GM18858 (cell line): ENCODE results near the gene RAB3IP.

Experiments used
- ATAC-seq: cut with Tn5 transposase; IDR thresholded peaks from one replicate; pipeline ENCODE4 v1.9.1; 2021; ENCODE audit not compliant: unreplicated experiment

RAB3IP gene, protein sequence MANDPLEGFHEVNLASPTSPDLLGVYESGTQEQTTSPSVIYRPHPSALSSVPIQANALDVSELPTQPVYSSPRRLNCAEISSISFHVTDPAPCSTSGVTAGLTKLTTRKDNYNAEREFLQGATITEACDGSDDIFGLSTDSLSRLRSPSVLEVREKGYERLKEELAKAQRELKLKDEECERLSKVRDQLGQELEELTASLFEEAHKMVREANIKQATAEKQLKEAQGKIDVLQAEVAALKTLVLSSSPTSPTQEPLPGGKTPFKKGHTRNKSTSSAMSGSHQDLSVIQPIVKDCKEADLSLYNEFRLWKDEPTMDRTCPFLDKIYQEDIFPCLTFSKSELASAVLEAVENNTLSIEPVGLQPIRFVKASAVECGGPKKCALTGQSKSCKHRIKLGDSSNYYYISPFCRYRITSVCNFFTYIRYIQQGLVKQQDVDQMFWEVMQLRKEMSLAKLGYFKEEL

DNA sequence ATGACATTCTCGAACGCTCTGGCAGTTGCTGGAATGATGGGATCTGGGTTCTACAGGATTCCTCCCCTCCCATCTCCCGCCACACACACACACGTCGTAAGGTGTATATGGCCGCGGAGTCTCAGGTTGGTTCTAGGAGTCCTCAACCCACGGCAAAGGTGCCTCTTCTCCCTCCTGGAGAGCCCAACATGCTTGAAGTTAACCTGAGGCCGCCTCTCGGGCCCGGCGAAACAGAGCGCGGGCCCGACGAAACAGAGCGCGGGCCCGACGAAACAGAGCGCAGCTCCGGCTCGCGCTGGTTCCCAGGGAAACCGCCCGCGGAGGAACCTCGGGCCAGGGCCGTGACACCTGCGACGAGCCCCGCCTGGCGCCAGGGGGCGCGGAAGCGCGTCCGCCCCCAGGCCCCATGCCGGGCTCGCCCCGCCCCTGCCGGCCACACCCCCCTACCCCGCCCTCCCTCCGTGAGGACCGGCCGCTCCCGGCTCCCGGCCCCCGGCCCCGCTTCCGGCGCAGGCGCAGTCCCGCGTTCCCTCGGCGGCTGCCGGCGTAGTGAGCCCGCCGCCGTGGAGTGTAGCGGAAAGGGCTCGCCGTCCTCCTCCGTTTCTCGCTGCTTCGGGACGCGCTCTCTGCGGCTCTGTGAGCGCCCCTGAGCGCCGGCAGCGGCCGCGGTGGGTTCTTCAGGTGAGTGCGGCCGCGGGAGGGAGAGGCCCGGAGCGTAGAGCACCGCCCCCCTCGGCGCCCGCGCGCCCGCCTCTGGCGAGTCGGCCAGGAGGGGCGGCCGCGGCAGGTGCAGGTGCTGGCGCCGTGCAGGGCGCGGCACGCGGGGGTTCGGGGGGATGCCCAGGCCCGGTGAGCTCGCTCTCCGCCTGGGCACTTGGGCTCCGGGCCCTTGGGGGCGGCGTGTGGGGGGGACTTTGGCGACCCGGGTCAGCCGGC lies at the start of gene RAB3IP:
TSS of gene RAB3IP (plus strand) at position 510 of the 936 bp plus-strand sequence. CDS start 16,549 bp downstream, outside the sequence.
- ATAC-seq = peak; percentile 68

DNA sequence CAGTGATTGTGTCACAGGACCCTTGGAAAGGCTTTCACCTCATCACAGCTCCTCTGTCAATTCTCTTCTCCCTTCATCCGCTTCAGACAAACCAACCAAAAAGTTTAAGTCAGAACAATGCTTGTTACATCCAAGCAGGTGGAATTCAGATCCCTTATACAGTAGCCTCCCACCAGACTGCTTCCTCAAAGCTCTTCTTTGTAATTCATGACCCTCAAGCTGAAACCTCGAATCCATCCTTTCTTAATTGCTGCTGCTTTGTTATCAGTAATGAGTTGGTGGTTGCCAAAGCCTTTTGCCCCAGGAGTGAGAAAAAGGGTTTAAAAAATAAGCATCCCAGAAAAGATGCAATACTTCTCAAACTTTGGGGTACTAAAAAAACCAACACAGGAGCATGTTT lies 49.0 kb upstream of the RAB3IP start:
- no peak for ATAC-seq

DNA sequence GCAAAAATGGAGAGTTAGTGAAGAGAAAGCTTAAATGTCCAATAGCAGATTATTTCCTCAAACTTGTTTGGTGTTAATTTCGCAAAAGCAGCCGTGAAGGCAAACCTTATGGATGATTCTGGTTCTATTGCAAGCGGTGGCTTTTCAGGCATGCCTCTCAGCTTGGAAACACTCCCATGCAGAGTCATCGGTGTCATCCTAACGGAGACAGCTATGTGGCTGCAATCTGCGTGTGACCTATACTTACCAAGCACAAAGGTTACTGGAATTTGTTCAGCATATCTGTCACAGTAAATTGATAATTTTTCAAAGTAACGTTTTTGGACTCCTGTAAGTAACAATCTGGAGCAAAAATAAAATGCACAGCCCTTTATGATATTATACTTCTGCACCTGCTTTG lies 44.5 kb upstream of the RAB3IP start:
- ATAC-seq = no peak

DNA sequence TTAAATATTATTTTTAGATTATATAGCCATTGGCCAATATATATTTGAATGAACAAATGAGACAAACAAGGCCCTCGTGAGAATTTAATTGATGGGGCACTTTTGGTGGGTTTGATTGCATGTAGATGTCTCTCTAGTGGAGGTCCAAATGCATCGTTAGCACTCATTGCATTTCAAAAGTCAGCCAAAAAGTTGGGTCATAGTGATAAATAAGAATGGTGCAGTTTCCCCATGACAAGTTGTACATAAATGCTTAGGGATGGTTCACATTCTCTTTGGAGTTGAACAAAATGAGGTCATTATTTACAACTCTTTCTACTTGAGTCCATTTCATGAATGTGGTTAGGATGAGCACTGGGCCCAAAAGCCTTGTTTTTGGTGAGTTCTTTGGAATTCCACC lies 40.6 kb upstream of the RAB3IP start:
- ATAC-seq = no peak

DNA sequence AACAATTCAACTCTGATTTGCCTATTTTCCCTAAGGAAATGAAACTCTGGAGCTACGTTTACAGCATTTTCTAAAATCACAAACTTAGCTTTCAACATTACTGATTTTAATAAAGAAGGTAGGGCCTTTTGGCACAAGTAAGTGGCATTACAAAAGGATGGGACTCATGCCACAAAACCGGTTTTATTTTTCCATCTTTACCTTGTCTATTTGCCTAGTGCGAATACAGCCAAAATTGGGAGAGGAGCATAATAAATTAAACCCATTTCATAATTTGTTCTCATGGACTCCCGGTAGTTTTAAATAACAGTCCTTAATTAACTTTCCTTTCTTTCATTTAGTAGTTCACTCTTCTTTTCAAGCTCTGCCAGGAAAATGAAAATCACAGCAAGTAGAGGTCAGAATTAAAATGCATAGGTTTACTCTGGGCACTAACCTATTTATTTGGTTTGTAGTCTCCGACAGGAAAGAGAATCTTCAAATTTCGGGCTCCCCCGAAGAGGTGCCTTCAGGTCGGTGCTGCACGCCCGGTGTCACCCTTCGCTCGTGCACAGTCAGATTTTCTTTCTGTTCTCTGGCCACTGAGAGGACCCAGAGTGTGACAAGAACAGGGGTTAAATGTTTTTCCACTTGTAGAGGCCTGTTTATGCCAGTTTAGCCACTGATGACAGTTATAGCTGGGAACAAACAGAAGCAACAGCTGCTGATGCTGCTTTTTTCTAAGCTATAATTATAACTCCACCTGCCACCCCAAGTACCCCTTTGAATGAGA lies 39.7 kb upstream of the RAB3IP start, which contains the start of gene BEST3:
TSS of gene BEST3 (minus strand) at position 535 of the 772 bp plus-strand sequence. CDS start 1,505 bp downstream, outside the sequence.
- ATAC-seq = no peak

DNA sequence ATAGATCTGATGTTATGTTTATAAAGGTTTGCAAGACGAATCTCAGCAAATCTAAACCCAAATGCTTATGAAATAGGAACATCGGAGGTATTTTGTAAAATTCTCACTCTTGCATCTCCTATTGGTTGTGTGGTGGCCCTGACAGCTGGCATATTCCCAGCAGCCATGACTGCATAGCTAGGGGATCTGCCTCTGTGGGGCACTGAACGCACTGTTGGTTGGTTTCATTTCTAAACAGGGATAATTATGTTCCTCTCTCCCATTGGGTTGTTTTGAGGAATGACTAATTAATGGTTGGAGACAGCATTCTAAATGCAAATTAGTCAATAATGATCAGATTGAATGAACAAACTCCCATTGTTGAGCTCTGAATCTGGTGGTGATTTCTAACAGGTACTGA lies 36.8 kb upstream of the RAB3IP start:
- ATAC-seq = no peak

DNA sequence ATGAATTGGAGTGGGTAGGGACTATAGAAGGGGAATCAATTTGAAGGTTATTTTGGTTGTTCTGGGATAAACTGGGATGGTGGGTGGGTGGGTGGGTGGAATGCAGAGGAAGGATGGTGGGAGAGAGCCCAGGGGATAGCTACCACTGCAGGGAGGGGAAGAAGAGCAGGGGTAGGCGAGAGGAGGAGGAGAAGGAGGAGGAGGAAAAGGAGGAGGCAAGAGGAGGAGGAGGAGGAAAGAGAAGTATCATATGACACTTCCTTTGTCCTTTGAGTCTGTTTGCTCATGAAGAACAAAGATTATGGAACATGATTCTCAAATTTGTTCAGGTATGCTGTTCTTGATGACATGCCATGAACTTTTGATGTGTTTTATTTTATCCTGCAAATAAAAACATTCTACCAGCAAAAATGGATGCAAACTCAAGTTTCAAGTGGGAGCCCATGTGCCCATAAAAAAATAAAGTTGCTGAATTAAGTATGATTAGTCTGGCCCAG lies 35.5 kb upstream of the RAB3IP start:
- no peak for ATAC-seq

DNA sequence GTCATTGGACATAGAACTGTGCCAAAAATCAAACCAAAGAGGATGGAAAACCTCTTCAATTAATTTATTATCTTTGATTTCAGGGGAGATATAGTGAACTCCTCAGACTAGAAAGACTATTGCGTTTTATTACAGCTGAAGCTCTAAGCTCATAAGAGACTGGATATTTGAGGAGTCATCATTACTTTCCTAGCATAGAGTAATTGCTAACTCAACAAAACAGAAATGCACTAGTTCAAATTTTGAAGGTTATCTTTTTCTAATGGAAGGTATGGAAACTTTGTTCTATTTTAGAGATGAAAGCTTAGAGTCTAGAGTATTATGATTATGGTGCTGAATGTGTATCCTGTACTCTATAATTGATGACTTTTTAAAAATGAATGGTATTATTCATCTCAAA lies 34.3 kb upstream of the RAB3IP start:
- no peak for ATAC-seq

DNA sequence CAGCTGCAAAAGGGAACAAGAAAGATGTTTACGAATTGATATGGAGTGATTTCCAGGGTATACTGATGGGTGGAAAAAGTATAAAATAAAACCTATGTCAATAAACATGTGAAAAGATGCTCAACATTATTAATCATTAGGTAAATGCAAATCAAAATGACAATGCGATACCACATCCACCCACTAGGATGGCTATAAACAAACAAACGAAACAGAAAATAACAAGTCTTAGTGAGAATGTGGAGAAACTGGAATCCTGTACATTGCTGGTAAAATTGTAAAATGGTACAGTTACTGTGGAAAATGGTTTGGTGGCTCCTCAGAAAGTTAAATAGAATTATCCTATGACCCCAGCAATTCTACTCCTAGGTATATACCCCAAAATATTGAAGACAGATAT lies 30.0 kb upstream of the RAB3IP start:
- no peak for ATAC-seq

DNA sequence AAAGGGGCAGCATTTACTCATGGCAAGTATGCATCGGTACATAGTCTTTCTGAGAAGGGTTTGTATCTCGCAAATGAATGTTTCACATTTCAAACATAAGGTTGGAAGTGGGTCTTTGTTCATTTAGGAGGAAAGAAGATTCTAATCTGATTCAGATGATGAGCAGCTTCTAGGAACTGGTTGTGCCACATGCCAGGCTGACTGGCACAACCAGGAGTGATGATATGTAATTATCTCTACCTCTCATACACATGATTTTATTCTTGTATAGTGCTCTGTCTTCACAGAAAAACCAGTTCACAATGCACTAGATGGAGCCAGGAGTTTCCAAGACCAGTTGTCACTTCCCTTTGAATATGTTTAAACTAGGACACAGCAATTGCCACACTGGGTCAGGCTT lies 25.8 kb upstream of the RAB3IP start:
- ATAC-seq = no peak

DNA sequence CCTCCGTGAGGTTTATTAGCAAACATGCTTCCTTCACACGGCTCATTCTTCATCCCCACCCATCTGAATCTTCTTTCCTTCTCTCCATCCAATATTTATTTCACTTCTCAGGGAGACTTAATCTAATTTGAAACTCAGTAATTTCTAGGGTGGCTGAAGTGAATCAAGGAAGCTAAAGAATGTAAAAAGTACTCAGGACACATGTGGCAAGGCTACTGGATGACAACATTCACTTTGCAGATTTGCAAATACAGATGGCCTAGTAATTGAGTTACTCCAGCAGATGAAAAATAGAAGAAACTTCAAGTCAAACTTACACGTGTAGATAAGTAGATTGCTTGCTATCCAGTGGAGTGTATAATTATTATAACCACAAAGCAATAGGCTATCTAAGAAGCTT lies 24.1 kb upstream of the RAB3IP start:
- ATAC-seq = no peak

DNA sequence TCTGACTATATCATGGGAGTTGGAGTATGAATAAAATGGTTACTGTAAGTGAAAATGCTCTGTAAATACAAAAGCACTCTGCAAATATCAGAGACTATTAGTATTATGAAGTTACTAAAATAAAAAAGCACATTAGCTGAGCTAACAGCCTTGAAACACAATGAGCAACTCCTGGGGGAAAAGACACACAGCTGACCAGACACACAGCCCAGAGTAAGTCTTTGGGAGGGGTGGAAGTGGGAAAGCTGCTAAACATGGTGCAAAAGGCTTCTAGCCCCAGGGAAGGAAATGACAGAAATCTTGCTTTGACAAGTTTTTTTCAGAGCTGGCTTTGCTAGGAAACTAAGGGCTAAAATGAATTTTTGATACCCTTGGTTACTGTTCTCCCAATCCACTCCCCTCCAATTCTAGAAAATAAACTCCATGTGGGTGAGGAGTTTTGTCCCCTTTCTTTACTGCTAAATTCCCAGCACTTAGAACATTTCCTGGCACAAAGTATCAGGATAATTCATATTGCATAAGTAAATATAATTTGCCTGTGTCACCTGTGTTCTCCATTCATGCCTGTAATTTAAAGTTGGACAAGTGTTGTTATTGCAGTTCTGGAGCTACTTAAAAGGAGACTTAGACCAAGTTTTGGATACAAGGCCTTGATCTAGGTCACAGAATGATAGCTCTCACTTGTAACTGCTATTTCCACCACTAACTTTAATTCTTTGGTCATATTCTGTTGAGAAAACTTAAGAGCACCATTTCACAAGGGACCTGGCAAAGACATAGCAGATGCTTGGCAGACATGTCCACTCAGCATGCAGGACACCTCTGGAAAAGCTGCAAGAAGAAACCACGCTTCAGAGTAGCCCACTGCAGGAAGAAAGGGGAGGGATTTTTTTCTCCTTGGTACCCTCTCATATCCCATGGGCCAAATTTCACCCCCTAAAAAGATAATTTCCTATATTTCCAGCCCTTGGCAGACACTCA lies 19.0 kb upstream of the RAB3IP start:
- no peak for ATAC-seq

DNA sequence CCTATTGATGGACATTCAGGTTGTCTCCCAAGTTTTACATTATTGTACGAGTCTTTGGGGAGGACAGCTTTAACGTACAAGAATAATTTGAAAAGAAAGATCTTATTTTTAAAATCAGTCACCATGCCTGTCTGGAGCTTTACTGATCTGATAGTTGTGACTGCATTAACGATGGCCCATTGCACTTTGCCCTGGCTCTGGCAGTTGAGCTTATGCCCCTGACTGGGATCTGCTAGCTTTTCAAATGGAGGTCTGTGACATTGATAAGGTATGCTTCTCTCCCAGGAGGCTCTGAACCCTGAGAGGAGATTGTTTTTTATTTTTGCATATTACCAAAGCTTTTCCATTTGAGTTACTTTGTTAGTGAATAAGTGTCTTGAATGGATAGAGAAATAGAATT lies 17.9 kb upstream of the RAB3IP start:
- ATAC-seq = no peak

DNA sequence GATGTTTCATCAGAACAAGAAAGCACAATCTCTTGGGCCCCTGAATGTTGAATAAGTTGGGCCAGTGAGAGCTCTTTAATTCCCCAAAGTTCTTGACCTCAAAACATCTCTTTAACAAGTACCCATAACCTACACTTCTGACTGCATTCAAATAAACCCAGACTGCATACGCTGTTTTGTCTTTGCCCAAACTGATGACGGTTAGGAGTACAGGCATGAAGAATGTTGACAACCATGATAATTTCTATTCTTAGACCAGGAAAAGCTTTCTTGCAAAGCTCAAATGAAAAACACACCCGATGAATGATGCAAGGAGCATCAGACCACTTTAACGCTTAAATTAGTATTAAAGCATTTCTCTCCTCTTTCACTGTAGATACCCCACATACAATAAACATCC lies 11.7 kb upstream of the RAB3IP start:
- no peak for ATAC-seq

DNA sequence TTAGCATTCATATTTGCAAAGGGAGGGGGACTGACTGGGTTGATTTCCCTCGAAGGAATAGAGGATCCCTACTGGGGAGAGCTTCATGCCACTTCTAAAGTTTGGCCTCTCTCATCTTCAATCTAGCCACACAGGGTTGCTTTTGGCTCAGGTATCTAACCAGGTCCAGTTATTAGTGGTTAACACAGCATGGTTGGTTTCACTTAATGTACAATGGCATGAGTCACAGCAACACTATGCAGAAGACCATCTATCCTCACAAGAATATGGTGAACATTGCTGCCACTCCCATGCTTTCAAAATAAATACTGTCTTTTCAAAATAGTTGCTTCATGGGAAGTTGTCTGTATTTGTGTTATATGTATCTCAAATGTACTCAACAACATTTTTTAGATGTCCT lies 6.6 kb upstream of the RAB3IP start:
- no peak for ATAC-seq

DNA sequence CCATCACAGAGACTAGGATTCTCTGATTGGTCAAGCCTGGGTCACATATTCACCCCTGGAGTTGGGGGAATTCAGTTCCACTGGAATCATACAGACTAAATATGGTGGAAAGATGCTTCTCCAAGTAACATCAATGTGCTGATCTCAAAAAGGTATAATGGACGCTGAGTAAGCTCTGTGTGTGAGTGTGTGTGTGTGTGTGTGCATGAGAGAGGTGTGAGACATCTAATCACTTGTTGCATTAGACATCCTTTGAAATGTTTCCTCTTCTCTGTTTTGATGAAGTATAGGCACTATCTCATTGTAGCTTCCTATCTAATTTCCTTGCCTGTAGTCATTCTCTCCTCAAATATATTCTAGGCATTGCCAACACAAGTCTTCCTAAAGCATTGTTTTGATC lies 5.0 kb upstream of the RAB3IP start:
- no peak for ATAC-seq

DNA sequence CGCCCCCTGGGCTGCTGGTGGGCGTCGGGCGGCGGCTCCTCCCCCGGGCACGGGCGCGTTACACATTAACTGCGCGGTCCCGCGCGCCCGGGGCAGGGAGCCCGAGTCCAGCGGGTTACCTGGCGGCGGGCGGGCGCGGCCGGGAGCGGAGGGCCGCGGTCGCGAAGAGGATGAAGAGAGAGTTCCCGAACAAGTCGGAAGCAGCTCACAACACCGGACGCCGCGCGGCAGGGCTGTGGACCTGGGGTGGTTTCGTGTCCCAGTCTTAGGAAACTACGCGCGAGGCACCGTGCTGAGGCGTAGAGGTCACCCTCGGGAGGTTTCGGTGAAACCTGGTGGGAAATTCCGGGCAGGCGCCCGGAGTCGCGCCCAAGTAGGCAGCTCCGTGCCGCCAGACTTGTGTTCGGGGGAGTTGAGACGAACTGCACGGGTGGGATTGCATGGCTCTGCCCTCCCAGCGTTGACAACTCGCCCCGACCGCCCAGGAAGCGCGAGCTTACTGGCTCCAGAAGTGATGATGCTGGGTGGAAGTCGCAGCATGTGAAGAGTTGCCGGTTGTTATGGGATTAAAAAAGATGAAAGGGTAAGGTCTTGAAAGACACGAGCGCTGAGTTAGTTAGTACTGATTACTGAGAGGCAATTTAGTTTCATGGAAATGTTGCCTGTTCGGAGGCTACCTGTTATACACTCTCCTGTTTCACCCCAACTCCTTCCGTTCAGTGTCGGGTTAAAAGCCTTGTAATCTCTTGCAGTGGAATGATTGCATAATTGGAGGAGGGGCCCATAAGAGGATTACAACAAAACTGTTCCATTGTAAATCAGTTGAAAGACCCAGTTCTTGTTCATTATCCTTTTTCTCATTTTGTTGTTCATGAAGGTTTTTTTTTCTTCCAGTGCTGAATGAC lies 879 bp downstream of the RAB3IP start:
- peak; percentile 27 for ATAC-seq

DNA sequence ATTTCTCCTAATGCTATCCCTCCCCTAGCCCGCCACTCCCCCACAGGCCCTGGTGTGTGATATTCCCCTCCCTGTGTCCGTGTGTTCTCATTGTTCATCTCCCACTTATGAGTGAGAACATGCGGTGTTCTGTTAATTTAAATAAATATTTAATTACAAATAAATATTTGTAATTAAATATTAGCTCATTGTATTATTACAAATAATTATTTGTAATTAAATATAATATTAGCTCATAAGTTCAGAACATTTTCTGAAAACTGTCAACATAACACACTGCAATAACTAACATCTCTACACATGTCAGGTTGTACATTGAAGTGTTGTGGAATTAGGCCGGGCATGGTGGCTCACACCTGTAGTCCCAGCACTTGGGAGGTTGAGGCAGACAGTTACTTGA lies 5.4 kb downstream of the RAB3IP start:
- no peak for ATAC-seq

DNA sequence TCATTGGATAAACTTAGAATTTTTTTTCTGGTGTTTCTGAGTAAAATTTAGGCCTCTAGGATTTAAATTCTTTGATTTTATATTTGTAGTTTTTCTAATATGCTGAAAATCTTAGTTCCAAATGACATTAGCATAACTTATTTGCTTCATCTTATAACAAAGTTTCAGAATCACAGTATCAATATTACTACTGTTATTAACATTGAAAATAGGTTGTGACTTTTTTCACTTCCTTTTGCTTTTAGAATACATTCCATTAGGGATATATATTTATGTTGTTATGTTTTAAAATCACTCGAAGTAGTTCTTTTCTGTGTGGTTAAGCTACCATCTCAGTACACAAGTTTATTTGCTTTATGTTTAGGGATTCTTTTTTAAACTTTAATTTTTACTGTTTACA lies 12.8 kb downstream of the RAB3IP start:
- peak; percentile 53 for ATAC-seq
